Measurements from ENCODE around the gene RGS17. TPM values are rescaled to one million over a fixed set of nuclear protein-coding genes. Genes with fewer than 3 reads are reported as not detected.
"Not testable (repeated sequence)": the region's sequence is repeated elsewhere in the genome, so short reads cannot be mapped to it uniquely, and the experiment has no call there.

The RGS17 gene
- total and polyA plus RNA-seq, 2 experiments from 2014 or later, result 0.15 to 1.1 TPM

DNA sequence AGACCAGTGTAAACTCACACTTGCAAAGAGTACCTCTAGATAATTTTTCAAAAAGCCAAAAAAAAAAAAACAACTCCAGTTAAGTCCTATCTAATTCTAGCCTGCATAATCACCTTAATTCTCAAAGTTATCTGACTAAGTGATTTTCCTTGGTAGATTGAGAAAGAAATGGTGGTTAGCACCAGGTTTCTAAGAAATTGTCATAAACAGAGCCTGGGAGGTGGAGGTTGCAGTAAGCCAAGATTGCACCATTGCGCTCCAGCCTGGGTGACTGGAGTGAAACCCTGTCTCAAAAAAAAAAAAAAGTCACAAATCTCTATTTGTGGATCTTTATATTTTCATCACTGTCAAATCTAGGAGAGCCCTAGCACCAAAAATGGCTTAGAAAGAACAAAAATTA, 157.2 kb downstream of the RGS17 start:
- H3K27me3 ChIP-seq, result no peaks in the 10 kb centered on the region
- H3K36me3 ChIP-seq, result peaks cover 40% of the 10 kb centered on the region
- no peak for DNase-seq (ENCODE audit: low read depth in 1 of 2, low spot score in 1 of 2)
- TF ChIP-seq, protein P1, sequence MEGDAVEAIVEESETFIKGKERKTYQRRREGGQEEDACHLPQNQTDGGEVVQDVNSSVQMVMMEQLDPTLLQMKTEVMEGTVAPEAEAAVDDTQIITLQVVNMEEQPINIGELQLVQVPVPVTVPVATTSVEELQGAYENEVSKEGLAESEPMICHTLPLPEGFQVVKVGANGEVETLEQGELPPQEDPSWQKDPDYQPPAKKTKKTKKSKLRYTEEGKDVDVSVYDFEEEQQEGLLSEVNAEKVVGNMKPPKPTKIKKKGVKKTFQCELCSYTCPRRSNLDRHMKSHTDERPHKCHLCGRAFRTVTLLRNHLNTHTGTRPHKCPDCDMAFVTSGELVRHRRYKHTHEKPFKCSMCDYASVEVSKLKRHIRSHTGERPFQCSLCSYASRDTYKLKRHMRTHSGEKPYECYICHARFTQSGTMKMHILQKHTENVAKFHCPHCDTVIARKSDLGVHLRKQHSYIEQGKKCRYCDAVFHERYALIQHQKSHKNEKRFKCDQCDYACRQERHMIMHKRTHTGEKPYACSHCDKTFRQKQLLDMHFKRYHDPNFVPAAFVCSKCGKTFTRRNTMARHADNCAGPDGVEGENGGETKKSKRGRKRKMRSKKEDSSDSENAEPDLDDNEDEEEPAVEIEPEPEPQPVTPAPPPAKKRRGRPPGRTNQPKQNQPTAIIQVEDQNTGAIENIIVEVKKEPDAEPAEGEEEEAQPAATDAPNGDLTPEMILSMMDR (IDR thresholded peaks at IDR 0.05; ENCODE audit: low read depth, low read length), result no peak
- no peaks in the 10 kb centered on the region for H3K4me1 ChIP-seq (ENCODE audit: low read depth)
- no peaks in the 10 kb centered on the region for H3K9me3 ChIP-seq (ENCODE audit: low read depth)
- H3K27ac ChIP-seq, result no peak overlapping the region
- H3K4me3 ChIP-seq, result no peak overlapping the region

DNA sequence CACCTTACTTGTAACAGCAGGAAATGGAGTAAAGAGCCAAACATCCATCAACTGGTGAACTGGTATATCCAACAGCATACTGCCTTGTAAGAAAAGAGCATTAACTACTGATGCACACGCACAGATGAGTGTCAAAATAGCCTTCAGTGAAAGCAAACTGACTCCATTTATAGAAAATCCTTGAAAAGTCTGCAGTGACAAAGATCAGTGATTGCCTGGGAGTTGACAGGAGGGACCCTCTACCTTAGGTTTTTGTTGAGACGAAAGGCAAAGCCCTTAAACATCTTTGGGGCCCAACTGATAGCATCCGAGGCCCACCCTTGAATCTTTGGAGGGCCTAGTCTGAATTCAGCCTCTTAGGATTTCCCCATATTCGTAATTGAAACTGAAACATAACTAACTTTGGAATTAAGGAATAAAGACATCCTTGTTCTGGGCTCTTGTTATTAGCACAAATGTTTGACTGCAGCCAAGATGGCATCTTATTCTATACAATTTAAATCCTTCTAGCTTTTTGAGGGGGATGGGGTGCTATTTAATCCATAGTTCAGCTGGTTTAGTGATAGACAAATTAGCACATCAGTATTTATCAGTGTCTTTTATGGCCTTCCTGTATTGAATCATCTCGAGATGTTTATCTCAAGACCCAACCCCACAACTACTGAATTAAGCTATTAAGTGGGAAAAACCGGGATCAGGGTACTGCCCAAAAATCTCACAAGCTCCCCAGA, 161.2 kb downstream of the RGS17 start:
- Histone ChIP-seq H3K4me1 (ENCODE audit: low read depth) (no peaks in the 10 kb centered on the region), H3K36me3 (peaks cover 35% of the 10 kb centered on the region), H3K9me3 (ENCODE audit: low read depth) (no peaks in the 10 kb centered on the region), H3K27ac (no peak overlapping the region), H3K4me3 (no peak overlapping the region), H3K27me3 (no peaks in the 10 kb centered on the region)
- TF ChIP-seq, protein P1 (IDR thresholded peaks at IDR 0.05; ENCODE audit: low read depth, low read length), result no peak
- no peak for DNase-seq (ENCODE audit: low read depth in 1 of 2, low spot score in 1 of 2)

DNA sequence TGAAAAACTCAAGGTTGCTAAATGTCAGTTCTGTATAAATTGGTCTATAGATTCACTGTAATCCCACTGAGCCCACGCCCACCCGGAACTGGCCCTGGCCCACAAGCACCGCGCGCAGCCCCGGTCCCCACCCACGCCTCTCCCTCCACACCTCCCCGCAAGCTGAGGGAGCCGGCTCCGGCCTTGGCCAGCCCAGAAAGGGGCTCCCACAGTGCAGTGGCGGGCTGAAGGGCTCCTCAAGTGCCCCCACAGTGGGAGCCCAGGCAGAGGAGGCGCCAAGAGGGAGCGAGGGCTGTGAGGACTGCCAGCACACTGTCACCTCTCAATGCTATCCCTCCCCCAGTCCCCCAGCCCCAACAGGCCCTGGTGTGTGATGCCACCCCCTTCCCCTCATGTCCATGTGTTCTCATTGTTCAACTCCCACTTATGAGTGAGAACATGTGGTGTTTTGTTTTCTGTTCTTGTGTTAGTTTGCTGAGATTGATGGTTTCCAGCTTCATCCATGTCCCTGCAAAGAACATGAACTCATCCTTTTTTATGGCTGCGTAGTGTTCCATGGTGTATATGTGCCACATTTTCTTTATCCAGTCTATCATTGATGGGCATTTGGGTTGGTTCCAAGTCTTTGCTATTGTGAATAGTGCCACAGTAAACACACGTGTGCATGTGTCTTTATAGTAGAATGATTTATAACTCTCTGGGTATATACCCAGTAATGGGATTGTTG, 164.8 kb downstream of the RGS17 start:
- not testable (repeated sequence) for H3K36me3 ChIP-seq

DNA sequence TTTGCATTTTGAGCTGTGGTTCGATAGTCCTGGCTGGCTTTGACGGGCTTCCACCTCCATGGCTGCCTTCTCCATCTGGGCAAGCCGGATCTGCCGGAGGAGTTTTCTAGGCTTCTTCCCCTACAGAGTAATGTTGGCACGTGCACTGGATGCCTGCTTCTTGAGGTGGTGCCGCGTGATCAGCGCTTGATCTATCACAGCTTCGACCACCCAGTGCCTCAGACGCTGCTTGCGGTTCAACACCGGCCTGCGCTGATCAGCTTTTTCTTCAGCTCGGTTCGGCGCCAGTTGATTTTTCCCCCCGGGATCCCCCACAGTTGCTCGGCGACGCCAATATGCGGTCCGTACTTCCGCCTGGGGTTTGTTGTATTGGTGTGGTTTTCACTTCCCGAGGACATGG, 171.7 kb downstream of the RGS17 start:
- TF ChIP-seq, protein P1 (IDR thresholded peaks at IDR 0.05; ENCODE audit: low read depth, low read length), result no peak
- no peaks in the 10 kb centered on the region for H3K36me3 ChIP-seq
- no peak overlapping the region for H3K4me3 ChIP-seq
- no peak overlapping the region for H3K27ac ChIP-seq
- H3K9me3 ChIP-seq (ENCODE audit: low read depth), result no peaks in the 10 kb centered on the region
- H3K27me3 ChIP-seq, result no peaks in the 10 kb centered on the region
- no peak for DNase-seq (ENCODE audit: low read depth in 1 of 2, low spot score in 1 of 2)
- H3K4me1 ChIP-seq (ENCODE audit: low read depth), result no peaks in the 10 kb centered on the region

More for the DNA sequence above, 164.8 kb downstream of the RGS17 start:
- H3K4me1 ChIP-seq (ENCODE audit: low read depth); H3K4me3 ChIP-seq; H3K9me3 ChIP-seq (ENCODE audit: low read depth); H3K27ac ChIP-seq; H3K27me3 ChIP-seq; DNase-seq (ENCODE audit: low read depth in 1 of 2, low spot score in 1 of 2): not testable (repeated sequence)

DNA sequence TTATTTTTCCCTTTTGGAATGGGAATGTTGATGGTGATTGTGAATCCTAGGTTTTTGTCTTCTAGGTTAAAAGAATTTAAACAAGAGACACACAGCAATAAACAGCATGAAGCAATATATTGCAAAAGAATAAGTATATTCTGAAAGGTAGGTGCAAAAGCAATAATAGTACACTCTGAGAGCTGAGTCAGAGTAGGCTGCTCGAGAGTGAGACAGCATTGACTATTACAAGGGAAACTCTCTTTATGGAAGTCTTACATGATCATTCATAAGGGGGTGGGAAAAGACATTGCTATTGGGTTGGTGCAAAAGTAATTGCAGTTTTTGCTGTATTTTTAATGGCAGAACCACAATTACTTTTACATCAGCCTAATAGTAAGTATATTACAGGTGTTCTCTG, 173.3 kb downstream of the RGS17 start:
- no peak for DNase-seq (ENCODE audit: low read depth in 1 of 2, low spot score in 1 of 2)
- Histone ChIP-seq H3K36me3 (no peaks in the 10 kb centered on the region), H3K4me3 (no peak overlapping the region), H3K27me3 (no peaks in the 10 kb centered on the region), H3K9me3 (ENCODE audit: low read depth) (no peaks in the 10 kb centered on the region), H3K27ac (no peak overlapping the region), H3K4me1 (ENCODE audit: low read depth) (no peaks in the 10 kb centered on the region)
- TF ChIP-seq, protein P1 (IDR thresholded peaks at IDR 0.05; ENCODE audit: low read depth, low read length), result no peak

Other genes with a start within 250 kb of the RGS17 start
- 9.9 and 16.6 TPM in 2 replicates for gene FBXO5, start 148.2 kb downstream of the RGS17 start, total RNA-seq
- gene FBXO5, start 148.2 kb downstream of the RGS17 start, polyA plus RNA-seq, result 9.6 and 30.1 TPM in 2 replicates
- 16.7 and 20.0 TPM in 2 replicates for gene MTRF1L, start 128.6 kb downstream of the RGS17 start, total RNA-seq
- 21.0 and 26.0 TPM in 2 replicates for gene MTRF1L, start 128.6 kb downstream of the RGS17 start, polyA plus RNA-seq

All from cardiac muscle cell (in vitro differentiated cells and primary cell).